ENCODE measurements around the gene ZFHX3.

The ZFHX3 gene

GRCh38 chr16:72909196-72909595 lies 138.7 kb downstream of the ZFHX3 start:
- DNase-seq (ENCODE audit: low read depth in 3 of 3): no peak

GRCh38 chr16:72908362-72909167 lies 139.4 kb downstream of the ZFHX3 start:
- DNase-seq (ENCODE audit: low read depth in 3 of 3): no peak

DNA sequence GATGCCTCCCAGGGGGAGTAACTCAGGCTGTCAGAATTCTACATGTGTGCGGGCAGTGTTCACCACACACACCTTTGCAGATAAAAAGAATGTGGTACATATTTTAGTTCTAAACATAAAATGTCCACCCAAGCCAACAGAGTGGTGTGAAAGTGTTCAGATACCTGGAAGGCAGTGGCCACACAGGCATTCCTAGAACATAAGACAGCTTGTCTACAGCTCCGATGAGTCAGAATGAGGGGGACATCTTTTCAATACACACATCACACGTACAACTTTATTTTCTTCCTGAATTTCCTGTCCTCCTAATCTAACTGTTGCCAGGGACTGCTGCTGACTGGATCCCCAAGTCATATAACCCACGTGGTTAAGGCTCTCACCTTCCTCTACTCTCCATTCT lies 142.3 kb downstream of the ZFHX3 start:
- no peak for DNase-seq (ENCODE audit: low read depth in 3 of 3)

DNA sequence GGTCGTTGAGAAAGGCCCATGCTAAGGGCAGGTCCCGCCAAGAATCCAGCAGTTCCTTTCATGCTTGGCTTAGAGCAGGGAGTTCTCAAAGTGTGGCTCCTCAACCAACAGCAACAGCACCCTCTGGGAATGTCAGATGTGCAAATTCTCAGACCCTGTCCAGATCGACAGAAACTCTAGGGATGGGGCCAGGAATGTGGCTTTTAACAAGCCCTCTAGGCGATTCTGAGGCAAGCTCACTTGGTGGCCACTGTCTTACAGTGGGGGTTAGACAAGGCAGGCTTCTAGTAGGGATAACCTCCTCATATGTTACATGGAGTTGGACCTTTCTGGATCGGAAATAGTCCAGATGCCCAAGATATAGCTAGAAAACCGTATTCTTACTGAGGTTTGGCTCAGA lies 144.8 kb downstream of the ZFHX3 start:
- no peak for DNase-seq (ENCODE audit: low read depth in 3 of 3)

- DNase-seq (ENCODE audit: low read depth in 3 of 3): no peak
Observed at GRCh38 chr16:72902206-72902605, 145.7 kb downstream of the ZFHX3 start.

DNA sequence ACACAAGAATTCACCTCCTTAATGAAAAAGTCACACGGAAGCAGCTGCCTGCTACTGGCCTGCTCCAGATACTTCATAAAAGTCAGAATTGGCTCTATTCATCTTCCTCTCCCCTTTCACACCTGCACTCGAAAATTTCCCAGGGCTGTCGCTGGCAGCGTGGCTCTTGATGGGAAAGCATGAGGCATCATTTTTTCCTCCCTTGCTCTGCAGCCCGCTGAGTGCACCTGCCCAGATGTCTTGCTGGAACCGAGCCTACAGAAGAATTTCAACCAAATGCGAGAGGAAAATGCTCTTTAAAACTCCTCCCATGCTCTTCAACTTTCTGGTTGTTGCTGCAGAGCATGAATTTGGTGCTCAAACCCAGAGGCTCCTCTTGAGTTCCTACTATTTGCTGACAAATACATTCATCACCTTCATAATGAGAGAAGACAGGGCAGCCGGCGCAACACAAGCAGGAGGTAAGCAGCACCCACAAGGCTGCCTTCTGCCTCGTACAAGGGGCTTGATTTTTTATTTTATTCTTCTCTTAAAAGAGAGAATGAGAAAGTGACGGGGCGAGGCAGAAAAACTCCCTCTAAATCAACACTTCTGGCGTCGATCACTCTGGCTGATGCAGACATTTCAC lies 146.8 kb downstream of the ZFHX3 start:
- no peak for DNase-seq (ENCODE audit: low read depth in 3 of 3)

GRCh38 chr16:72898216-72898825 lies 149.6 kb downstream of the ZFHX3 start:
- DNase-seq (ENCODE audit: low read depth in 3 of 3): no peak

DNA sequence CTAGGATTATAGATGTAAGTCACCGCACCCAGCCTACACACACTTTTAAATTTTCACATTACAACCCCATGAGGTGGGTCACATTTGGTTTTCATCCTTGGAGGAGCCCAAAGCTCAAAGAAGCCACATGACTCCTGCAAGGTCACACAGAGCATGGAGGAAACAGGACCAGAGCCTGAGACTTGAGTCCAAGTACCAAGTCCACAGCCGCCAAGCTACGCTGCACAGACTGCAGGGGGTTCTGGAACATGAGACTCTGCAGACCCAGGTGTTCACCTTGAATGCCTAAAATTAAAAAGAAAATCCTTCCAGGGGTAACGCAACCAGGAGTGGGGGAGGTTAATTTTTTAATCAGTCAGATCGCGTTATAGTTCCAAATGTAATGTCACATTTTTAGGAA lies 150.2 kb downstream of the ZFHX3 start:
- DNase-seq (ENCODE audit: low read depth in 3 of 3): no peak

GRCh38 chr16:72896485-72897118 lies 151.3 kb downstream of the ZFHX3 start:
- no peak for DNase-seq (ENCODE audit: low read depth in 3 of 3)

DNA sequence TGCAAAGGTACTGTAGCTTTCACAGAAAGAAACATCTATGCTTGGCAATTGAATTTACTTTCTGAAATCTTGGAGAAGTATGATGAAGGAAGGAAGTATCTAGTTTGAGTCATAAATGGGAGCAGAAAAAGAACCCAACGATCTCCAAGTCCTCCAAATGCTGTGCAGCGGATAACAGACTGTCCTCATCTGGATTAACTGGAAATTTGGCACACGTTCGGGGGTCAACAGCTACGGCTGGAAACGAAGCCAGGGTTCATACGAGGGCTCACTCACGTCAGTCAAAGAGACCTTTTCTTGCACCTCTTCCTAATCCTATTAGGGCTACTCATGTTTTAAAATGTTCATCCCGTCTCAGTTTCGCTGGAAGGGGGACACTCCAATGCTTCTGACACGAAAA lies 152.0 kb downstream of the ZFHX3 start:
- no peak for DNase-seq (ENCODE audit: low read depth in 3 of 3)

- DNase-seq (ENCODE audit: low read depth in 3 of 3): no peak
Observed at GRCh38 chr16:72894293-72895151, 153.4 kb downstream of the ZFHX3 start.

DNA sequence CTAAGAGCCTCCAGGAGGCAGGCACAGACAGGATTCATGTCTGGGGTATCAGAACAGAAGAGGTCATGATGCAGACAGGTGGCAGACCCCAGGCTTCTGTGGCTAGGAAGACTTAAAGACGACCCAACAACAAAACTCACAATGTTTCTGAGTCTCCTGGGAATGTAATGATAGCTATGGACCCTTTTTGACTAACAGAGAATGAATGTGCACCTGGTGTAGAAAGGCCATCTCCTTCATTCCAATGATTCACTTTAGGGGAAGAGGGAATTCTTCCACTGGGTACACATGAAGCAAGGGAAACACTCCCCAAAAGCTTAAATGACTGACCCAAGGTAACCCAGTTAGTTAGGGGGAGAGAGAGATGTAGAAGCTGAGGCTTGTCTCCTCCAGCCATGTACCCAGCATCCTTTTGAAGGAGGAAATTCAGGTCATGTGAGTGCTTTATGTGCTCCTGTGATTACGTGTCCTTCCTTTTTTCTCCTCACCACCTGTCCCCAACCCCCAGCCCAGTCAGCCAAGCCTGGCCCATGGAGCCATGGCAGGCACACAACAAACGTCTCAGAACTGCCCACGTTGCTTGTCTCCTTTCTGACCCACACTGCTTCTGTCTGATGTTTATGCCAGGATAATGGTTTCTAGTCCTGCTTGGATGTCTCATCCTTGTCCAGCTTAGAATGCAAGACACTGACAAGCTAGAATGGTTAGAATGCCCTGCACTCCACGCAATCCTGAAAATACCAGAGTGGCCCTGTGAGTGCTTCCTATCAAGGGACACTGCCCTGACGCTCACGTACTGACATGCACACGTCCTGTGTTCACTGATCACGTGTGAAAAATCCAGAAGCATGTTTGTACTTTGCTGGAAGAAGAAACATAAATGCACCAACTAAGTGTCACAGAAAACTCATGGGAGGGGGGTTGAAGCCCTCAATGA lies 156.4 kb downstream of the ZFHX3 start:
- no peak for DNase-seq (ENCODE audit: low read depth in 3 of 3)

DNA sequence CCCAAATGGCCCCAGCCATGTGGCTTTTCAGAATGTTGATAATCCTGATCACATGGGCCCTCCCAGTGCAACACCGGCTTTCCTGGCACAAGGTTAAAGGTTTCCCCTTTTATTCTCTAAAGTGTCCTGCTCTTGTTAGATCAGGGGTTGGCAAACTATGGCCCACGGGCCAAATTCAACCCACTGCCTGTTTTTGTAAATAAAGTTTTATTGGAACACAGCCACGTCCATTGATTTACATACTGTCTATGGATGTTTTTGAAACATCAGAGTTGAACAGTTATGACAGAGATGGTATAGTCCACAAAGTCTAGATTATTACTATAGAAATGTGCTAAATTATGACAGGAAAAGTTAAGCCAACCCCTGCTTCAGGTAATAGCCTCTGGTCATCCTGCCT lies 157.3 kb downstream of the ZFHX3 start:
- no peak for DNase-seq (ENCODE audit: low read depth in 3 of 3)

GRCh38 chr16:72889616-72890582 lies 158.0 kb downstream of the ZFHX3 start:
- no peak for DNase-seq (ENCODE audit: low read depth in 3 of 3)

- no peak for DNase-seq (ENCODE audit: low read depth in 3 of 3)
Observed at GRCh38 chr16:72887537-72887936, 160.4 kb downstream of the ZFHX3 start.

- no peak for DNase-seq (ENCODE audit: low read depth in 3 of 3)
Observed at GRCh38 chr16:72886346-72886974, 161.5 kb downstream of the ZFHX3 start.

- no peak for DNase-seq (ENCODE audit: low read depth in 3 of 3)
Observed at GRCh38 chr16:72884573-72884972, 163.4 kb downstream of the ZFHX3 start.

DNA sequence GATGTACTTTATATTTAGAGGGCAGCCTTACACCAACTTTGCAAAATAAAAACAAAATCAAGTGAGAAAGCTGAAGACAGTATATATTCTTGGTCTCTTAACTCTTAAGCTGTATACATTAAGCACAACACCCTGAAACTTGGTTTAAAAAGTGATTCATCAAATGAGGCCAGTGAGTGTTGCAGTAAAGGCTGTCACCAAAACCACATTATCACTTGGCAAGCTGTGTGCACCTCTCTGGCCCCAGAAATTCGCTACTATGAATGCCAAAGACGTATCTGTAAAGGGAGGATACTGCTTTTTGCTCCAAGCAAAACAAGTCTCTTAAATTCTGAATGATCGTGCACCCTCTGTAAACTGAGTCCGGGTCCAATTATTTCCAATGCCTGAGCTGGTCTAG lies 163.9 kb downstream of the ZFHX3 start:
- no peak for DNase-seq (ENCODE audit: low read depth in 3 of 3)

- no peak for DNase-seq (ENCODE audit: low read depth in 3 of 3)
Observed at GRCh38 chr16:72879846-72880245, 168.1 kb downstream of the ZFHX3 start.

Measured in stimulated activated CD4-positive, alpha-beta T cell treated with anti-CD3 and anti-CD28 coated beads, TNF-alpha, amount 100 ng/mL, for 4 hours (primary cell).